DMS53 treated with DMSO at 0.1 percent for 48 hours (cell line): Measurements from ENCODE around the gene GDPD5.
"Not testable (repeated sequence)": the region's sequence is repeated elsewhere in the genome, so short reads cannot be mapped to it uniquely, and the experiment has no call there.

Experiments used
- DNase-seq: peaks from one replicate; lab custom pipeline; 2025; ENCODE audit not compliant: unreplicated experiment; lab: John Stamatoyannopoulos, UW

Gene GDPD5

DNA sequence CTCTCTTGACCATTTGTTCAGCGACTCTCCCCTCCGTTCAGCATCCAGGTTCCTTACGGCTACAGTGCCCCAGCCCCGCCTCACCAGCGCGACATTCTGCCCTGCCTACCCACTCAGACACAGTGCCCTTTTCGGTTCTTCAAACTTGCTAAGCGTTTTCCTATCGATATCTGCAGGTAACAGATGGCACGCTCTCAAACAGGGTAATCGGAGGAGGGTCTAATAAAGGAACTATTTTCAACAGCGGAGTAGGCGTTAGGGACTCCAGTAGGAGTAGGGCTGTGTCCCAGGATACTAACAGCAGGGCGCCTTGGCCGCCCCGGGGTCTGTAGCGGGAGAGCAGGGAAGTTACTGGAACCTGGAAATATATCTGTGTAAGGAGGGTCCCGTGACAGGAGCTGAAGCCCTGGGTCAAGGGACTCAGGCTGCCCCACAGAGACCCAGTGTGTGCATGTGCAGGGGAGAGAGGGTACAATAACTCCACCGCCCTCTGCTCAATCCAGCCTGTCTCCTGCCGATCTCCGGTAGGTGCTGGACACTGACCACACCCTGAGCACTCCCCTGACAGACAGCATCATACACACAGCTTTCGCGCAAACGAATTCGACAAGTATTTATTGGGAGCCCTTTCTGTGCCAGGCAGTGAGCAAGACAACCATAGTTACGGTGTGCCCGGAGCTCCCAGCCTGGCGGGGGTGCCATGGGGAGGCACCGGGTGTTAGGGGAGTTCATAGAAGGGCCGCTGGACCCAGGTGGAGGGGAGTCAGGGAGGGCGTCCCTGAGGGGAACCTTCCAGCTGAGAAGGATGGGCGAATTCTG lies 94.8 kb downstream of the GDPD5 start:
- DNase-seq, result no peak

DNA sequence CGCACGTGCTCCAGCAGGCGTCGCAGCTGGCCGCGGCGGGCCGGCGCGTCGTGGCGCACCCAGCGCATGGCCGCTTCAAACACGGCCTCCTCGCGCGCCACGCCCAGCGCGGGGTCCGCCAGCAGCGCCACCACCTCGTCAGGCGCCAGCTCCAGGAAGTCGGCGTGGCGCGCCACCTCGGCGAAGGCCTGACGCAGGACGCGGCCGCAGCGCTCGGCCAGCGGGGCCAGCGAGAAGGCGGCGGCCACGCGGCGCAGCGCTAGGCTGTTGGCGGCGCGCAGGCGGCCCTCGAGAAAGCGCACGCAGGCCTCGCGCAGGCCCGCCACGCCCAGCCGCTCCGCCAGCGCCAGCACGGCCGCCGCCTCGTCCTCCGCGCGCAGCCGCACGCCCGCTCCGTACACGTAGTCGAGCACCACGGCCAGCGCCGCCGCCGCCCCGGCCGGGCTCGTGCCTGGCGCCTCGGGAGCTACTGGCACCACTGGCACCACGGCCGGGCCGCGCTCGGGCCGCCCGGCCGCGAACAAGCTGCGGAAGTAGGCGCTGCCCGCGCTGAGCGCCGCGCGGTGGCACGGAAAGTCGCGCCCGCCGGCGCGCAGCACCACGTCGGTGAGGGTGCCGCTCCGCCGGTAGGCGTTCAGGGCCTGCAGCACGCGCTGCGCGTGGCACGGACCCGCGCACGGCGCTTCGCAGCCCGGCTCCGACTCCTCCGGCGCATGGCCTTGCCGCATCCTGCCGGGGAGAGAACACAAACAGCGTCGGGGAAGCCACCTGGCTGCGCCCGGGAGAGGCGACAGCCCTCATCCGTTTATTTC lies 95.6 kb downstream of the GDPD5 start:
- peak; percentile 77 for DNase-seq

DNA sequence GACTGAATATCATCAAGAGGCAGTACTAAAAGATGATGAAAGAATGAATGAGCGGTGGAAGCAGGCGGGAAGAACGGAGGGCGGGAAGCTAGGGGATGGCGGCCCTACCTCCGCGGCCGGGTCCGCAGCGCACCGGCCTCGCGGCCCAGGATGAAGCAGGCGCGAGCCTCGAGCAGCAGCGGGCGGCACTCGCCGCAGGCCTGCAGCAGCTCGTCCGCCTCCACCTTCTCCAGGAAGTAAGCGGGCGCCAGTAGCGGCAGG lies 96.2 kb downstream of the GDPD5 start:
- DNase-seq, result no peak

DNA sequence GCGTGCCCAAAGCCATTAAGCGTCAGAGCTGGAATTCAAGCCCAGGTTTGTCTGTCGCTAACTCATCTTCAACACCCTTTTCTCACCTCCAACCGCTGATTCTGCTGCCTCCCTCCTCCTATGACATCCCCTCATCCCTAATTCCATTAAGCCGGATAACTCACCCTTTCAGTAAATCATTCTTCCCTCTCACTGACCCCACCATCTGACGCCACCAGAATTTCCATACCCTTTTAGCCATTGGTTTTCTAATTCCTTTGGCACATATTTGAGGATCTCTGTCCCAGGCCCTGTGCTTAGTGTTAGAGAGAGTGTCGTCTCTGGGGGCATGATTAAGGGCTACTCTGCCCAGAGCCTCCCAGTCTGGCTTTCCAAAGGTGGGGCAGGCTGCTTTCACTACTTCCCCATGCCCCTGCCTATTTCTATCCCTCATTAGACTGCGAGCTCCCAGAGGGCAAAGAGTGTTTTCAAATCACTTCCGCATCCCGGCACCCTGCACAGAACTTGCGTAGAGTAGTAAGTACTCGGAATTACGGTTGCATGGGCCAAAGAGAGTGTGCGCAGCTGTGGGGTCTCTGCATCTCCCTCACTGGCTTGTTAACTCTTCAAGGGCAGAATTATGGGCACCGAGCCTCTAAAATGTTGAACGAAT lies 96.6 kb downstream of the GDPD5 start:
- no peak for DNase-seq

DNA sequence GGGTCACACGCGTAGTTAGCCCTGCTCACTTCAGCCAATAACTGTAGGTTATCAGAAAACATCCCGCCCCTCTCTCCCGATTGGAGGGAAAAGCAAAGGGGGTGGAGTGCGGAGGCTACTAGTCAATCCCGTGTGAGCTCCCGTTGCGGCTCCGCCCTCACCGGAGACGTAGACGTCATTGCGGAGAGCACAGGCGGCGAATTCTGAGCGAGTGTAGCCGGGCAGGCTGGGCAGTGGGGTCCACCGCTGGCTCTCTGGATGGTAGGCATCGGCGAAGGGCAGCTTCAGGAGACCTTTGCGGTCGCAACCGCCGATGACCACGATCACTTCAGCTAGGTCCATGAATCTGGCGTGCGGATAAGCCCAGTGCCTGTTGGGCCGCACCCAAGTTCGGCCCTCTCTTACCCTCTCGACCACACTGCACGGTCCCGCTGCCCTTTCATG lies 97.4 kb downstream of the GDPD5 start:
- DNase-seq, result peak; percentile 86

DNA sequence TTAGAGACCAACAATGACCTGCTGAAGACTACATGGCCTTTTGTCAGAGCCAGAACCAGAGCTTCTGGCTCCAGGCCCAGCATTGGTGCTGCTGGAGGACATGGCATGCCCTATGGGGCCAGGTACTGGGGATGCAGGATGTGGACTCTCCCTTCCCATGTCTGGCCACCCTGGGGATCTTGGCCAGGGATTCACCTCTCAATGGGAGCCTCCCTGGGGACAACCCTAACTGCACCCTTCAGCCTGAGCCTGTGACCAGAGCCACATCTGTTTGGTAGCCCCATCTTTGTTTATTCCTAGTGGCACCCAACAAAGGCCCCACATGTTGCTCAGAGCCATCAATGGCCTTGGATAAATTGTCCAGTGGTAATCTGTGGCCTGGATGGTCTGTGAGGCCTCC lies 98.6 kb downstream of the GDPD5 start:
- no peak for DNase-seq

DNA sequence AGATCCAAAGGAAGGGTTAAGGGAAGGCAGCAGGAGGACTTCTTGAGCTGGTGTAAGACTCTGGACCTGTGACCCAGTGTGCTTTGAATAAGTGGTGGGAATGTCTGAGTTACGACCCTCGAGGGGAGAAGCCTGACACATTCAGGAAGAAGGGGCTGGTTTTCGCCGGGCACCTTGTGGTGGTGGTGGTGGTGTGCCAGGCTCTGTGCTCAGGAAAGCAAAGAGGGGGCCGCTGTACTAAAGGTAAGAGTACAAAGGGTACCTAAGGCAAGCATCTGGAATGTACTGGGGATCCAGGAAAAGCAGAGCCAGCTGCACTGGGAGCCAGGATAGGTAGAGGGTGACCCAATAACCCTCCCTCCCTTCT lies 99.0 kb downstream of the GDPD5 start:
- no peak for DNase-seq

DNA sequence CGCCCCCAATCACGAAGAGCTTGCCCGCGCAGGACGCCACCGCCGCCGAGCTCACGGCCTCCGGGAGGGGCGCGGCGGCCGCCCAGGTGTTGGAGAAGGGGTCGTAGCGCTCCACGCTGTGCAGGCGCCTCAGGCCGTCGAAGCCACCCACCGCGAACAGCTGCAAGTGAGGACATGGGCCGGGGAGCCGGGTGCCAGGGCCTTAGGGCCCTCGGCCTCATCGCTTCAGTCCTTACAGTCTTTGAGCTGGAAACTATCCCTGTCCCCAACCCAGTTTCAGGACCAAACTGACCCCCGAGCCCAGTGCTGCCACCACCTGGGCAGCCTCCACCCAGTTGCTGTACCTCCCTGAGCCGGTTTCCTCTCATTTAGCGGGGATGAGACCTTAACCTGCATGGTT lies 100.3 kb downstream of the GDPD5 start:
- no peak for DNase-seq

DNA sequence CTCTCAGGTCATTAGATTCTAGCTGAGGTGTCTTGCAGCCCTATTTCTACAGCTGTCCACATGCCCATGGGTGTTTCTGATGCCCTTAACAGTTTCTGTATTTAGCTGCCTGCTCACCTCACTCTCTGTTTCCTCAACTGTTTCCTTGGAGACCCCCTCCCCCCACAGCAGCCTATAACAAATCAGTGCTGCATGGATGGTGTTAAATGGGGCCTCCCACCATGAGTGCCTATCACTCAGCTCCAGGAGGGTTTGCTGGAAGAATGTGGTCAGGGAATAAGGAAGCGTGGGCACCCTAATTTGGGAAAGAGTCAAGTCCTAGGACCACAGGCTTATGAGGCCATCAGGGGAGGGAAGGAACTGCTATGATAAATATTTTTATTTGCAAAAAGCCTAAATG lies 101.3 kb downstream of the GDPD5 start:
- no peak for DNase-seq

DNA sequence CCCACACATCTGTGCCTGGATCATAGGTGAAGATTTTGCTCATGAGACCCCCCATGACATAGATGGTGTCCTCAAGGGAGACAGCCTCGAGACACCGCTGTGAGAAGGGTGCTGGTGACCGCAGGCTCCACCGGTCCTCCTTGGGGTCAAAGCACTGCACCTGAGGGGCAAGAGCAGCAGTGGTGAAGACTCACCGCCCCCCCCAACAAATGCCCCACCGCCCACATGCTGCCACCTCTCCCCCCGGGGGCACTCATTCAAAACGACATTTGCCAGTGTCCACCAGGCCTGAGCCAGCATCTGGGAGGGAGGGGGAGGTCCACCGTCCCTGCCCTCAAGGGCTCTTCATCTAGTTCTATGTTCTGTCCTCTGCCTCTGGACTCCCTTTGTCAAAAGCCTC lies 102.0 kb downstream of the GDPD5 start:
- no peak for DNase-seq

DNA sequence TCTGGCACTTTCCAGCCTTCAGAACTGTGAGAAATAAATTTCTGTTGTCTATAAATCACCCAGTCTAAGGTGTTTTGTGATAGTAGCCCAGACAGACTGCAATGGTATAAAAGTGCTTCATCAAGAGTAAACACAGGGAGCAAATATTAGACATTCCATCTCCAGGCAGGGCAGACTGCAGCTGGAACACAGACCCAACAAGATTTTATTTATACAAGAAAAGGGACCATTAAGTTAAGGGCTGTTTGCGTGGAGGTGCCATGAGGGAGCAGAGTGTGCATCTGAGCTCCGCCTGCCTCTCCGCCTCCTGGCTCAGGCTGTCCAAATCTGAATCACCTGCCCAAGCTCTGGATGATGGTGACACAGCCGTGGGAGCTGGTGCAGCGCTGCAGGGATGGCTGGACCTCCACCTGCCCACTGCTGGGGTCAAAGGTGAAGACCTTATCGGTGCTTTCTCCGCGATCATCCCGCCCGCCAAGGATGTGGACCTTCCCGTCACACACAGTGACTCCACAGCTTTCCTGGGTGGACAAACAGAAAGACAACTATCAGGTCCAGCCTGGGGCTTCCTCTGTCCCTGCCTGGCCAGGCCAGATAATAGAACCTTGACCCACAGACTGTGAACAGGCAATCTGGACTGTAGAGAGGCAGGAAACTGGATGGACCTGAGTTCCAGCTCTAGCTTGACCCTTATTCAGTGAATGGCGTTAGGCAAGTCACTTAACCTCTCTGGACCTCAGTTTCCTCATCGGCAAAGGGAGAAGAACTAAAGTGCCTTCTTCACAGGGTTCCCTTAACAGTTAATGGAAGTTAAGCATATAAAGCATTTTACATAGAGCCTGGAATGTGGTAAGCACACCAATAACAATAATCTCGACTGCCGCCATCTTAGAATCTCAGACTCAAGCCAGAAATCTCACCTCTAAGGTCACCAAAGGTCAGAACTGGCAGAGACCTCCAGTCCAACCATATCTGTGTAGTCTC lies 103.2 kb downstream of the GDPD5 start:
- peak; percentile 98 for DNase-seq

DNA sequence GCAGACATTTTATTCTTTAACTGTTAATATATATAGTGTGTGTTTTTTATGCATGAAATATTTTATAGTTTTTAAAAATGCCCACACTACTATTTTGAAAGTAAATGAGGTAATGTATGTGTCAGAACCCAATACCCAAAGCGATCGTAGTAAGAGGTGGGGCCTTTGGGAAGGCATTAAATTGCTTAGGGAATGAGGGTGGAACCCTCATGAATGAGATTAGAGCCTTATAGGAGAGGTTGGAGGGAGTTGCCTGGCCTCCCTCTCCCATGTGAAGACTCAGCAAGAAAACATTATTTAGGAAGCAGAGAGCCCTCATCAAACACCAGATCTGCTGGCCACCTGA lies 103.9 kb downstream of the GDPD5 start:
- DNase-seq, result no peak

DNA sequence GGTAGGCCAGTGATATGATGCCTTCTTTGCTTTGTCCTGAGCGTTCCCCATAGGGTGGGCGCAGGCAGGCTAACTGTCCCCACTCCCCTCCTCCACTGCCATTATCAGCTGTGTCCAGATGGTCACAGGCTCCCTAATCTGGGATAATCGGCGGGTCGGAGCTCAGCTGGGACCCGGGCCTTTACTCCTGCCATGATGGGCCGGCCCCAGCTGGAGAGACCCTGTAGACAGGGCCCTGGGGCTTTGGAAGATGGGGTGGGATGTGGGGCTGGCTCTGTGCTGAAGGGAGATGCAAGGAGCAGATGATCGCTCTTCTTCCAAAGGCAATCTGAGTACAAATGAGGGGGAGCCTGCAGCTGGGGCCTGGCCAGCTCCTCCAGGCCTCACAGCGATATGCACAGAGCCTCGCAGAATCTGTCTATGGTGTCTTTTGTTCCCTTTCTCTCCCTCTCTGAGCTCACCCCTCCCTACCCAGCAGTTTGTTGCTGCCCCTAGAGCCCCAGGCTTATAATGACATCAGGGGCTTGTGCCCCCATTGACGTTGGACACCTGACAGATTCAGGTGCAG lies 104.6 kb downstream of the GDPD5 start:
- DNase-seq, result no peak

DNA sequence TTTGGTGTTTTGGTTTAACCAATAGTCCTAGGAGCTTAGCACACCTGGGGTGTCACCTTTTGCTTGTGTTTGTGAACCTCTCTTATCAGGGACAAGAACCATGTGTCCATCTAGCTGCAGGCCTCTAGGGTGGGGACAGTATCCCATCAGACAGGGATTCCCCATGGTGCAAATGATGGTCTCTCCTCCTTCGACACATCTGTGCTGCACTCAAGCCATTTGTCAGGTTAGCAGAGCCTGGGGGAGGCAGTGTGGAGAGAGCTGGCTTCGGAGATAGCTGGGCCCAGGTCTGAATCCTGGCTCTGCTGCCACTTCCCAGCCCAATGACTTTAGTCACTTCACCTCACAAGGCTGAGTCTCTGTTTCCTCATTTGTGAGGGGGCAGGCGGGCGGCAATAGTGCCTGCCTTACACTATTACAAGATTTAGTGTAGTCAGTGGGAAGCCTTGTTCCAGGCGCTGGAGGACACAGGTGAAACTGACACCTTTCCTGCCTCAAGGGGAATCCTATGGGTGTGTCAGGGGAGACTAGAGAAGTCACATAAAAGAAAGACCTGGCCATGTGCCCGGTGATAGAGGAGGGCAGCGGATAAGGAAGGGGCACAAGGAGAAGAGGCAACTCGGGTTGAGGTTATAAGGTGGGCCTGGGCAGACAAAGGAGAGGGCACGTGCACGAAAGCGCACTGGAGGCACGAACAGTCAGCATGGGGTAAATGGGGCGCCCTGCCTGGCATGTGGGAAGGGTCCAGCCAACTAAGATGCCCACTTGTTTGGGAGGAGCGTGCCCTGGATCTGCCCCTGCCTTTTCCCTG lies 105.3 kb downstream of the GDPD5 start:
- DNase-seq, result no peak

DNA sequence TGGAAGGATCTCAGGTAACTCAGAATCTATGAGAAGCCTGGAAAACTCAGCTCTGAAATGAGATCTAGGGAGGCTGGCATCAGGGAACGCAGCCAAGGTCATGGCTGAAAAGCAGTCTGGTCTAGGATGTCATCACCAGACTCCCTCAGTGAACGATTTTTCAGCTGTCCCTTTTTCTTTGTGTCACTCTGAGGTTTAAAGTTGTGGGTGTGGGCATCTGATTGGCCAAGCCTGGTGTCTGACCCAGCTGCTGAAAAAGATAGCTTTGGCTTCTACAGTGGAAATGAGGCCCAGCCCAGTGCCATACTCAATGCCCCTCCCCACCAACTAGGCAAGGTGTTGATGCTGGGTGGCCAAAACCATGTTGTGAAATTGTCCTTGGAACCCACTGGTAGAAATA lies 111.9 kb downstream of the GDPD5 start:
- no peak for DNase-seq

DNA sequence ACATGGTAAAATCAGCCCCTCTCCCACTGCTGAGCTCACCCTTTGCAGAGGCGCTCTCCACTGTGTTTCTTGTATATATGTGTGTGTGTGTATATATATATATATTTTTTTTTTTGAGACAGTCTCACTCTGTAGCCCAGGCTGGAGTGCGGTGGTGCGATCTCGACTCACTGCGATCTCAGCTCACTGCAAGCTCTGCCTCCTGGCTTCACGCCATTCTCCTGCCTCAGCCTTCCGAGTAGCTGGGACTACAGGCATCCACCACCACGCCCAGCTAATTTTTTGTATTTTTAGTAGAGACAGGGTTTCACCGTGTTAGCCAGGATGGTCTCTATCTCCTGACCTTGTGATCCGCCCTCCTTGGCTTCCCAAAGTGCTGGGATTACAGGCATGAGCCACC lies 112.6 kb downstream of the GDPD5 start:
- not testable (repeated sequence) for DNase-seq

DNA sequence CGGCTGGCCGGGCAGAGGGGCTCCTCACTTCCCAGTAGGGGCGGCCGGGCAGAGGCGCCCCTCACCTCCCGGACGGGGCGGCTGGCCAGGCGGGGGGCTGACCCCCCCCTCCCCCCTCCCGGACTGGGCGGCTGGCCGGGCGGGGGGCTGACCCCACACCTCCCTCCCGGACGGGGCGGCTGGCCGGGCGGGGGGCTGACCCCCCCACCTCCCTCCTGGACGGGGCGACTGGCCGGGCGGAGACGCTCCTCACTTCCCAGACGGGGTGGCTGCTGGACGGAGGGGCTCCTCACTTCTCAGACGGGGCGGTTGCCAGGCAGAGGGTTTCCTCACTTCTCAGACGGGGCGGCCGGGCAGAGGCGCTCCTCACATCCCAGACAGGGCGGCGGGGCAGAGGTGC lies 115.8 kb downstream of the GDPD5 start:
- DNase-seq, result not testable (repeated sequence)

DNA sequence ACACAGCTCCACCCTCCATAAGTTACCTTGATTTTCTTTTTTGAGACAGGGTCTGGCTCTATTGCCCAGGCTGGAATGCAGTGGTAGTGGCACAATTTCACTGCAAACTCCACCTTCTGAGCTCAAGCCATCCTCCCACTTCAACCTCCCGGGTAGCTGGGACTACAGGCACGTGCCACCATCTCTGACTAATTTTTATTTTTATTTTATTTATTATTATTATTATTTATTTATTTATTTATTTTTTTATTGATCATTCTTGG lies 116.9 kb downstream of the GDPD5 start:
- DNase-seq, result no peak

DNA sequence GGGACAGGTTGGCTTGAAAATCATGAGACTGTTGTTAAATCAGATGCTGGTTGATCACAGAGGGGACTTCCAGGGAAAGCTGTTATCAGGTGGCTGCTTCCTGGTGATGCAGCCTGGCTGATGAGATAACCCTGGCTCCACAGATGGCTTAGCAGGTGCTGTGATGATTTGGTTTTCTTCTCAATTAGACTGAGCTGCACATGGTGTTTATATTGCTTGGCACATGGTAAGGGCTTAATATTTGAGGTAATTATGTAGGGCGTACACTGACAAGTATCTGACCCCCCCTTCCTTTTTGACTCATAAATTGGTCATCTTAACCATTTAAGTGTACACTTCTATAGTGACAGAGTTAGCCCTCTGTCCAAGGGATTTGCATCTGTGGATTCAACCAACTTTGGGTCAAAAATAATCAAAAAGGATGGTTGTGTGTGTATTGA lies 119.4 kb downstream of the GDPD5 start:
- DNase-seq, result peak; percentile 49

DNA sequence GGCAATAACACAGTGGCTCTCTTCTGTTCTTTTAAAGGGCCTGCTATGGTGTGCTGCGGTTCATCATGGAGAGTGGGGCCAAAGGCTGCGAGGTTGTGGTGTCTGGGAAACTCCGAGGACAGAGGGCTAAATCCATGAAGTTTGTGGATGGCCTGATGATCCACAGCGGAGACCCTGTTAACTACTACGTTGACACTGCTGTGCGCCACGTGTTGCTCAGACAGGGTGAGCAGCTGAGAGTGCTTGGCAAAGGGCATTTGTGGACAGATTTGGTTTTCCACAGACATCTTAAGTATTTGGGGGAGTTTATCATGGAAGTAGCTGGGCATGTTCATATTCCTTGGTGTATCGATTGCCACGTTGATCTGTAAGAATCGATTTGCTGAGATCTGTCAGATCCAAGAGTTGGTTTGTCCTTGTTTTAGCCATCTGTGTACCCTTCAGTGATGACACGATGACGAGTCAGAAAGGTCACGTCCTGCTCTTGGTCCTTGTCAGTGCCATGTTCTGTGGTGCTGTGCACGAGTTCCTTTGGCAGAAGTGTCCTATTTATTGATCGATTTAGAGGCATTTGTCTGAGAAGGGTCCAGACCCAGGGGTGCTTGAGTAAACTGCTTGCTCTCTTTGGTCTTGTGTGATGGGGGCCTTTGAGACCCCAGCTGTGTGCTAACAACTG lies 121.6 kb downstream of the GDPD5 start:
- DNase-seq, result no peak
